ENCODE measurements around the gene PRR16.
A peak's percentile ranks its signal among the peaks of the same experiment; 100 is the strongest.

Gene PRR16

DNA sequence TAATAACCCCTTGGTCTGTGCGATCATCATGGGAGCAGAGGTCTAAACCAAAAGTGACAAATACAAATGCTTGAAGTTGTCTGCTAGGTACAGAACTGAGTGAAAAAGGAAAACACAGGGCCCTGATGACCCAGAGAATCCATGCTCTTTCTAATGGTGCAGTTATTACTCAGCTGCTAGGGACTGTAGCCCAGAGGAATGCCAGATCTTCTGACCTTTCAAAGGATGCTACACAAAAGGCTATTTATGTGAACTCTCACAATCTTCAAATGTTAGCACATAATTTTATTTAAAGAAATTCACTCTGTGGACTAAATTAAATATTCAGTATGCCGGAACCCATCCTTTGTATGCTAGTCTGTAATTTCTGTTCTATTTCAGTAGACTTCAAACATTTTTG lies 79.9 kb downstream of the PRR16 start:
- in situ Hi-C loops (cut with HindIII; ENCODE audit: low pct_ligation_motif_present, low pct_unique_long_range_greater_than_20kb, low sequenced_read_pairs), result no loop called here
- DNase-seq, result no peak

- no peak for DNase-seq
- in situ Hi-C loops (cut with HindIII; ENCODE audit: low pct_ligation_motif_present, low pct_unique_long_range_greater_than_20kb, low sequenced_read_pairs), result no loop called here
Observed at GRCh38 chr5:120545007-120545406, 80.9 kb downstream of the PRR16 start.

DNA sequence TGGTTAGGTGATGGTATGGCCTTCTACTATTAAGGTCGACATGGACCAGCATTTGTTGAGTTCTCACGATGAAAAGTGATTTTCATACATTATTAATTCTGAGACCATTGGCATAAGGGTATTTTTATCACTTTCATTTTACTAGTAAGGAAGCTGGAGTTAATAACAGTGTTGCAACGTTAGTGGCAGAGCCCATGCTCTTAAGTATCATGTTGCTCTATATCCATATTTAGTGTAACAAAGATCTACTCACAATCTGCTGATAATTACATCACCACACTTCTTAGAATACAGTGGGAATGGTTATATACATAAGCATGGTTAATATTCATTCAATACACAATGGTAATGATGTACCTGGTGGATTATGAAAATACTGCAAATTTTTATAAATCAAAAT lies 81.9 kb downstream of the PRR16 start:
- in situ Hi-C loops (cut with HindIII; ENCODE audit: low pct_ligation_motif_present, low pct_unique_long_range_greater_than_20kb, low sequenced_read_pairs), result no loop called here
- no peak for DNase-seq

DNA sequence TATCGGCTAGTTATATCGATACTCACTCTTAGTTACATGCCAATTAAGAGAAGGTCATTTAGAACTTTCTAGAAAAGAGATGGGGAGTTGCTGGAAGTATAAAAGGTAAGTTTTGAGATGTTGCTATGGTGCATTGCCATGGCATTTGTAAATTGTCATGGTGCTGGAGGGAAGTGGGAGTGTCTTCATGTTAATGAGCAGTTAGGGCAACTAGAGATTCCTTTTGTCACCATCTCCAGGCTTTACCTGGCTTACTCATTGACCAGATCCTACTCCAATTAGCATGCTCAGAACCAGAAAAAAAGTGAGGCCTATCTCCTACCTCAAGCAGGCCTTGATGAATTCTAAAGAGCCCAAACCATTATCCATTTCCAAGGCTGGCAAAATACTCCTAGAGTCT lies 82.8 kb downstream of the PRR16 start:
- in situ Hi-C loops (cut with HindIII; ENCODE audit: low pct_ligation_motif_present, low pct_unique_long_range_greater_than_20kb, low sequenced_read_pairs), result no loop called here
- DNase-seq, result no peak

- in situ Hi-C loops (cut with HindIII; ENCODE audit: low pct_ligation_motif_present, low pct_unique_long_range_greater_than_20kb, low sequenced_read_pairs), result no loop called here
- no peak for DNase-seq
Observed at GRCh38 chr5:120550358-120550757, 86.3 kb downstream of the PRR16 start.

- in situ Hi-C loops (cut with HindIII; ENCODE audit: low pct_ligation_motif_present, low pct_unique_long_range_greater_than_20kb, low sequenced_read_pairs), result no loop called here
- DNase-seq, result no peak
Observed at GRCh38 chr5:120552638-120553037, 88.5 kb downstream of the PRR16 start.

GRCh38 chr5:120555345-120555744 lies 91.2 kb downstream of the PRR16 start:
- no peak for DNase-seq
- in situ Hi-C loops (cut with HindIII; ENCODE audit: low pct_ligation_motif_present, low pct_unique_long_range_greater_than_20kb, low sequenced_read_pairs), result no loop called here

DNA sequence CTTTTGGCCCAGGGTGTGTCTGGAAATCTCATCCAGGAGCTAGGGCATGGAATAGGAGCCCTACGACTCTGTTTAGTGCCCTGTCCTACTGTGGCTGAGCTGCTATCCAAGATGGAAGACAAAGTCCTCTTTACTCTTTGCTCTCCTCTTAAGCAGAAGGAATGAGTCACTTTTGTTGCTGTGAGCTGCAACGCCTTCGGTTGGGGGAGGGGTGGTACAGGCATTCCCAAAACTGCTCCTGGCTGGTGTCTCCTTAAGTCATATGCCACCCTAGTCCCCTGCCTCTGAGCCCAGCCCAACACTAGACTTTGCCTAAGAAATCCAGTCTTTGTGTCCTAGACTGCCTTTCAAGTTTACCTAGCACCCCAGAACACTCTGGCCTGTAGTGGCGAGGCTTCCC lies 99.9 kb downstream of the PRR16 start:
- in situ Hi-C loops (cut with HindIII; ENCODE audit: low pct_ligation_motif_present, low pct_unique_long_range_greater_than_20kb, low sequenced_read_pairs), result no loop called here
- DNase-seq, result no peak

GRCh38 chr5:120567066-120567465 lies 103.0 kb downstream of the PRR16 start:
- in situ Hi-C loops (cut with HindIII; ENCODE audit: low pct_ligation_motif_present, low pct_unique_long_range_greater_than_20kb, low sequenced_read_pairs), result no loop called here
- DNase-seq, result no peak

DNA sequence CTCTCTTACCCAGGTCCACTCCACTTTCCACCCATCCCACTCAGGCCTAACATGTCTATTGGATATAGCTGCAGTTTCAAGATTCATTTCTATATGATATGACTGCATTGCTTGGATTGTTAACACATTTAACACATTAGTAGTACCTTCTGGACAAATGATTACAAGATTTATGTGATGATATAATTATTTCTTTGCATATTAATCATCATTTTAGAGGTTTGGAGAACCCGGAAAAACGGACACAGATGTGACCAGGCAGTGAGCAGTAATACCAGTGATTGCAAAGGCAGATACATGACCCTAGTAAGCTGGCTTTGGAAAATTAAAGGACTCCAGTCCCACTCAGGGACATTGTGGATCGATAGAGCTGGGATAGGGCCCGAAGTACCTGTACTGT lies 103.8 kb downstream of the PRR16 start:
- in situ Hi-C loops (cut with HindIII; ENCODE audit: low pct_ligation_motif_present, low pct_unique_long_range_greater_than_20kb, low sequenced_read_pairs), result no loop called here

GRCh38 chr5:120568711-120569110 lies 104.6 kb downstream of the PRR16 start:
- in situ Hi-C loops (cut with HindIII; ENCODE audit: low pct_ligation_motif_present, low pct_unique_long_range_greater_than_20kb, low sequenced_read_pairs), result no loop called here
- DNase-seq, result no peak

More for the DNA sequence above, 103.8 kb downstream of the PRR16 start:
- DNase-seq, result no peak

GRCh38 chr5:120576588-120576987 lies 112.5 kb downstream of the PRR16 start:
- no peak for DNase-seq
- in situ Hi-C loops (cut with HindIII; ENCODE audit: low pct_ligation_motif_present, low pct_unique_long_range_greater_than_20kb, low sequenced_read_pairs), result no loop called here

- DNase-seq, result no peak
- in situ Hi-C loops (cut with HindIII; ENCODE audit: low pct_ligation_motif_present, low pct_unique_long_range_greater_than_20kb, low sequenced_read_pairs), result no loop called here
Observed at GRCh38 chr5:120582635-120583034, 118.5 kb downstream of the PRR16 start.

DNA sequence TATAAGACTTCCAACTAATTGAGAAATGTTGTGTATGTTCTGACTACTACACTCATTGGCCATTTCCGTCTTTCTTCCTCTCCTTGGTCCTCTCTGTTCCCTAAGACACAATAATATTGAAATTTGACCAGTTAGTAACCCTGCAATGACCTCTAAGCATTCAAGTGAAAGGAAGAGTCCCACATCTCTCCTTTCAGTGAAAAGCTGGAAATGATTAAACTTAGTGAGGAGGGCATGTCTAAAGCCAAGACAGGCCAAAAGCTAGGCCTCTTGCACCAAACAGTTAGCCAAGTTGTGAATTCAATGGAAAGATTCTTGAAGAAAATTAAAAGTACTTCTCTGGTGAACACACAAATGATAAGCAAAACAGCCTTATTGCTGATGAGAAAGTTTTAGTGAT lies 122.5 kb downstream of the PRR16 start:
- in situ Hi-C loops (cut with HindIII; ENCODE audit: low pct_ligation_motif_present, low pct_unique_long_range_greater_than_20kb, low sequenced_read_pairs), result no loop called here
- DNase-seq, result no peak

DNA sequence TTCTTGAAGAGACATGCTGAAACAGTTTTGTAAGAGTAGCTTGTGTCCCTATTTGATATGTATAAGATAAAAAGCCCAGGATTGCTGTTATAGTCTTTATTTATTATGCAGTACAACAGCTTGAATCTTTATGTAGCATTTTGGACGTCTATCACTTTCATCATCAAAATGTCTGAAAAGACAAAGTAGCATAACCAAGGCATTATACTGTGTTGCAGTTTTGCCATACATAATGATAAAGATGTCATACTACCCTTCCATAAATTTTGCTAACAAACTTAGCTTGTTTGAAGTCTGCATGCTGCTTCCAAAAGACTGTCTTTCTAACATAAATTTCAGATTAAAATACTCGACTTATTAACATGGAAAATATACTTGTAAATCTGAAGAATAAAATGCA lies 127.8 kb downstream of the PRR16 start:
- DNase-seq, result no peak
- in situ Hi-C loops (cut with HindIII; ENCODE audit: low pct_ligation_motif_present, low pct_unique_long_range_greater_than_20kb, low sequenced_read_pairs), result no loop called here

- in situ Hi-C loops (cut with HindIII; ENCODE audit: low pct_ligation_motif_present, low pct_unique_long_range_greater_than_20kb, low sequenced_read_pairs), result no loop called here
- peak; percentile 22 for DNase-seq
Observed at GRCh38 chr5:120599576-120599975, 135.5 kb downstream of the PRR16 start.

DNA sequence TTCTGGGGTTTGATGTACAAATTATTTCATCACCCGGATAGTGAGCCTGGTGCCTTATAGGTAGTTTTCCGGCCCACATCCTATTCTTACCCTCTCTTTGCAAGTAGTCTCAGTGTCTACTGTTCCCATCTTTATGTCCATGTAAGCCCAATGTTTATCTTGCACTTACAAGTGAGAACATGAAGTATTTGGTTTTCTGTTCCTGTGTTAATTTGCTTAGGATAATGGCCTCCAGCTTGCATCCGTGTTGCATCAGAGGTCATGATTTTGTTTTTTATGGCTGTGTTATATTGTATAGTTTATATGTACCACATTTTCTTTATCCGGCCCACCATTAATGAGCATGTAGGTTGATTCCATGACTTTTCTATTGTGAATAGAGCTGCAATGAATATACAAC lies 136.5 kb downstream of the PRR16 start:
- no peak for DNase-seq
- in situ Hi-C loops (cut with HindIII; ENCODE audit: low pct_ligation_motif_present, low pct_unique_long_range_greater_than_20kb, low sequenced_read_pairs), result no loop called here

DNA sequence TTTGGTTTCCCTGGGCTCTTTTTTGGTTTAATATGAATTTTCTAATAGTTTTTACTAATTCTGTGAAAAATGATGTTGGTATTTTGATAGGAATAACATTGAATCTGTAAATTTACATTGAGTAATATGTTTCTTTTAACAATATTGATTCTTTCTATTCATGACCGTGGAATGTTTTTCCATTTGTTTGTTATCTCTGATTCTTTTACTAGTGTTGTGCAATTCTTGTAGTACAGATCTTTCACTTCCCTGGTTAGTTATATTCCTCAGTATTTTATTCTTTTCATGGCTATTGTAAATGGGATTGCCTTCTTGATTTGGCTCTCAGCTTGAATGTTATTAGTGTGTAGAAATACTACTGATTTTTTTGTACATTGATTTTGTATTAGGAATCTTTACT lies 137.9 kb downstream of the PRR16 start:
- in situ Hi-C loops (cut with HindIII; ENCODE audit: low pct_ligation_motif_present, low pct_unique_long_range_greater_than_20kb, low sequenced_read_pairs), result no loop called here
- DNase-seq, result no peak

GRCh38 chr5:120604884-120605283 lies 140.8 kb downstream of the PRR16 start:
- peak; percentile 92 for DNase-seq
- in situ Hi-C loops (cut with HindIII; ENCODE audit: low pct_ligation_motif_present, low pct_unique_long_range_greater_than_20kb, low sequenced_read_pairs), result no loop called here

- peak; percentile 40 for DNase-seq
- in situ Hi-C loops (cut with HindIII; ENCODE audit: low pct_ligation_motif_present, low pct_unique_long_range_greater_than_20kb, low sequenced_read_pairs), result no loop called here
Observed at GRCh38 chr5:120605325-120606079, 141.4 kb downstream of the PRR16 start.

- in situ Hi-C loops (cut with HindIII; ENCODE audit: low pct_ligation_motif_present, low pct_unique_long_range_greater_than_20kb, low sequenced_read_pairs), result no loop called here
- DNase-seq, result no peak
Observed at GRCh38 chr5:120609570-120609969, 145.5 kb downstream of the PRR16 start.
